GM18858 (cell line): ENCODE data around the gene NCAN.

ENCODE experiments used
- ATAC-seq: cut with Tn5 transposase; IDR thresholded peaks from one replicate; pipeline ENCODE4 v1.9.1; 2021; ENCODE audit not compliant: unreplicated experiment

The NCAN gene

GRCh38 chr19:19279062-19279612, 67.4 kb downstream of the NCAN start:
- no peak for ATAC-seq

- ATAC-seq = no peak
Measured at GRCh38 chr19:19279853-19280252, 68.1 kb downstream of the NCAN start.

- no peak for ATAC-seq
Measured at GRCh38 chr19:19280561-19280960, 68.8 kb downstream of the NCAN start.

GRCh38 chr19:19285686-19286085, 73.9 kb downstream of the NCAN start:
- ATAC-seq = no peak

GRCh38 chr19:19292607-19293006, 80.8 kb downstream of the NCAN start:
- no peak for ATAC-seq

- ATAC-seq = no peak
Measured at GRCh38 chr19:19294914-19295313, 83.2 kb downstream of the NCAN start.

DNA sequence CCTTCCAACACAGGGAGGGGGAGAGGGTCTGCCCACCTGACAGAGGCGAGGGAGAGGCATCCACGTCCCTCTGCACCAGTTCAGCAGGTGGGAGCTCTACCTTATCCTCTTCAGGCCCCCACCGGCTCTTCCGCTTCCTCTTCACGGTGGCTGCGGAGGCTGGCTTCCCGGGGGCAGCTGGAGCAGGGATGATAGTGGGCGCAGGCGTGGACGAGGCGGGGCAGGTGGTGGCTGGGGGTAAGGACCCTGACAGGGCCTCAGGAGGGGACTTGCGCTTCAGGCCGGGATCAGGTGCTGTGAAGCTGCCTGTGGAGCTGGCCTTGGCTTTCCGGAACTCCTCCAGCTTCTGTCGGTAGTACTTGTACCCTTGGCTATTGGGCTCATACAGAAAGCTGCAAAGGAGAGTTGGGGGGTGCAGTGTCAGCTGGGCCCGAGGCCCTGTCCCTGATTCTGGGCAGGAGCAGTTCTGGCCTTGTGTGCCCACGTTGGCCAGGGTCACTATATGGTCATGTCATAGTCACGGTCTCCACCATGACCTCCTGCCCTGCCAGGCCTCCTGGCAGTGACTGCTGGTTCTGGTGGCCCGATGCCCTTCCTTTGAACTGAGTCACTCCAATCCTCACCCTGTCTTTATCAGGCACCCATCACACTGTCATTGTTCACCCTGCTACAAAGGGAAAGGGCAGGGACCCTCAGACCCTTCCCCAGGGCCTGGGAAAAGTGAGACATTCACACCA, 85.4 kb downstream of the NCAN start:
- ATAC-seq = no peak

- no peak for ATAC-seq
Measured at GRCh38 chr19:19297759-19298158, 86.0 kb downstream of the NCAN start.

DNA sequence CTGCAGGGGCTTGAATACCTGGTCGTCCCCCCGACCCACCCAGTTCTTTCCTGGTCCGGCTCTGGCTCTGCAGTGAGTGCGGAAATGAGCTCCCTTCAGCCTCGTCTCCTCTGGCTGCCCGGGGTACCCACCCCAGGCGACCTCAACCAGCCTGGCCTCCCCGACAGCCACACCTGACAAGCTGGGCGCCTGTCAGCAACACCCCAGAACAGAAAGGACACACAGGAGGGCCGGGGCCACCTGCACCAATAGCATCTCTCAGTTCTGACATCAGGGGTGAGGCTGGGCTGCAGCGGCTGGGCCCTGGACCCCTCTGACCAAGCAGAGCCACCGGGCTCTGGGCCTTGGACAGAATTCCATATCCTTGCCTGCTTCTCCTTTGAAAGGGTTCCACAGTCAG, 88.9 kb downstream of the NCAN start:
- ATAC-seq = no peak
